GM23338 (cell line): ENCODE data around the gene UPF2. TPM values are rescaled to one million over a fixed set of nuclear protein-coding genes. Genes with fewer than 3 reads are reported as not detected.
A peak's percentile ranks its signal among the peaks of the same experiment; 100 is the strongest.

Source experiments
- ATAC-seq: fragments of 200-7000 bp; cut with Tn5 transposase; 3 replicates; pipeline ENCODE4 v1.9.1; 2020
- DNase-seq: peaks from one replicate; pipeline ENCODE4 v3.0.0-alpha.2; 2015; ENCODE audit warnings: low spot score
- H2AFZ ChIP-seq: fragments of 200-600 bp; sonication (generic); 2 replicates; pipeline ENCODE4 v1.8.0; 2016; ENCODE audit warnings: antibody characterized with exemption, mild to moderate bottlenecking, moderate library complexity
- H3F3A ChIP-seq: fragments of 200-600 bp; sonication (generic); replicated peaks from 2 replicates; pipeline ENCODE4 v1.8.0; 2017; ENCODE audit warnings: antibody characterized with exemption, mixed run types, low read depth
- H3K27ac ChIP-seq: fragments of 200-600 bp; sonication (generic); 2 replicates; pipeline ENCODE4 v1.6.1; 2016; ENCODE audit warnings: low read depth
- H3K27me3 ChIP-seq: fragments of 200-600 bp; sonication (generic); 2 replicates; pipeline ENCODE4 v1.8.0; 2016; ENCODE audit warnings: mild to moderate bottlenecking, mixed run types, moderate library complexity; ENCODE audit not compliant: insufficient read depth
- H3K36me3 ChIP-seq: fragments of 200-600 bp; sonication (generic); 2 replicates; pipeline ENCODE4 v1.8.0; 2016; ENCODE audit warnings: mild to moderate bottlenecking; ENCODE audit not compliant: insufficient read depth
- H3K4me1 ChIP-seq: fragments of 200-600 bp; sonication (generic); 2 replicates; pipeline ENCODE4 v1.8.0; 2016; ENCODE audit warnings: mild to moderate bottlenecking, moderate library complexity; ENCODE audit not compliant: insufficient read depth
- H3K4me2 ChIP-seq: fragments of 200-600 bp; sonication (generic); 2 replicates; pipeline ENCODE4 v1.7.1; 2017; ENCODE audit warnings: mixed run types
- H3K4me3 ChIP-seq: fragments of 200-600 bp; sonication (generic); 2 replicates; pipeline ENCODE4 v1.6.1; 2016; ENCODE audit warnings: mixed run types
- H3K79me2 ChIP-seq: fragments of 200-600 bp; sonication (generic); replicated peaks from 2 replicates; pipeline ENCODE4 v1.8.0; 2017; ENCODE audit warnings: mild to moderate bottlenecking; ENCODE audit not compliant: insufficient read depth
- H3K9me2 ChIP-seq: fragments of 200-600 bp; sonication (generic); 2 replicates; pipeline ENCODE4 v1.8.0; 2017; ENCODE audit not compliant: insufficient read depth
- H4K20me1 ChIP-seq: fragments of 200-600 bp; sonication (generic); replicated peaks from 2 replicates; pipeline ENCODE4 v1.8.0; 2017; ENCODE audit warnings: mild to moderate bottlenecking; ENCODE audit not compliant: insufficient read depth
- H3K27ac Mint-ChIP-seq: 2 replicates; pipeline ENCODE4 v1.8.0; 2020; ENCODE audit warnings: inconsistent platforms, mild to moderate bottlenecking, moderate library complexity, mixed read lengths
- H3K27me3 Mint-ChIP-seq: 3 replicates; pipeline ENCODE4 v1.8.0; 2022; ENCODE audit warnings: low read depth, mild to moderate bottlenecking, moderate library complexity, mixed read lengths, inconsistent platforms; ENCODE audit not compliant: insufficient read depth, poor library complexity
- H3K36me3 Mint-ChIP-seq: 3 replicates; pipeline ENCODE4 v1.8.0; 2021; ENCODE audit warnings: low read depth, mild to moderate bottlenecking, inconsistent platforms, moderate library complexity, mixed read lengths
- H3K4me1 Mint-ChIP-seq: 3 replicates; pipeline ENCODE4 v1.8.0; 2020; ENCODE audit warnings: mild to moderate bottlenecking, inconsistent platforms, mixed read lengths
- H3K4me3 Mint-ChIP-seq: 3 replicates; pipeline ENCODE4 v1.8.0; 2021; ENCODE audit warnings: moderate library complexity, mild to moderate bottlenecking, inconsistent platforms, mixed read lengths
- H3K9me3 Mint-ChIP-seq: 3 replicates; pipeline ENCODE4 v1.8.0; 2020; ENCODE audit warnings: moderate library complexity, mild to moderate bottlenecking, inconsistent platforms, mixed read lengths
- CTCF ChIP-seq, 2 experiments: fragments of 200-600 bp in 1 of 2; sonication (generic) in 1 of 2; conservative IDR thresholded peaks; 2 replicates each; pipeline versions ENCODE4 v1.5.1 to v1.6.1; 2016 to 2017; ENCODE audit warnings: antibody characterized with exemption in 2 of 2, low read depth in 2 of 2, mild to moderate bottlenecking in 2 of 2, moderate library complexity in 1 of 2
- ETS1 ChIP-seq: IDR thresholded peaks from 2 replicates; pipeline ENCODE4 v1.6.1; 2016; ENCODE audit warnings: antibody characterized with exemption
- EZH2 ChIP-seq: fragments of 200-600 bp; sonication (generic); IDR thresholded peaks from one replicate; pipeline ENCODE4 v1.8.0; 2017; ENCODE audit warnings: antibody characterized with exemption, mild to moderate bottlenecking, low read depth; ENCODE audit not compliant: unreplicated experiment
- EZH2phosphoT487 ChIP-seq: fragments of 200-600 bp; sonication (generic); IDR thresholded peaks from one replicate; pipeline ENCODE4 v1.8.1; 2018; ENCODE audit warnings: antibody characterized with exemption; ENCODE audit not compliant: unreplicated experiment
- JUNB ChIP-seq: IDR thresholded peaks from one replicate; pipeline ENCODE4 v1.6.1; 2016; ENCODE audit warnings: antibody characterized with exemption; ENCODE audit not compliant: unreplicated experiment
- NANOG ChIP-seq: IDR thresholded peaks from 2 replicates; pipeline ENCODE4 v1.6.1; 2016; ENCODE audit warnings: antibody characterized with exemption, borderline replicate concordance
- POLR2AphosphoS5 ChIP-seq: IDR thresholded peaks from 2 replicates; pipeline ENCODE4 v1.6.1; 2016; ENCODE audit warnings: antibody characterized with exemption, low read depth
- STAT1 ChIP-seq: IDR thresholded peaks from one replicate; pipeline ENCODE4 v1.6.1; 2016; ENCODE audit warnings: antibody characterized with exemption; ENCODE audit not compliant: unreplicated experiment
- ZNF114 ChIP-seq: fragments of 250-450 bp; sonication (Bioruptor Pico); IDR thresholded peaks from 2 replicates; pipeline ENCODE4 v1.5.0; 2020; ENCODE audit warnings: mild to moderate bottlenecking, moderate library complexity
- ZNF331 ChIP-seq: fragments of 250-450 bp; sonication (Bioruptor Pico); IDR thresholded peaks from 2 replicates; pipeline ENCODE4 v1.5.0; 2020; ENCODE audit warnings: low read depth, mild to moderate bottlenecking, moderate library complexity
- polyA plus RNA-seq: library from polyadenylated mRNA; unstranded; fragments of >200 nt; fragmentation: Nextera tagmentation; extraction: Ambion mirVana; gene quantifications from 2 replicates; pipeline ENCODE4 v1.2.1, GENCODE V29; 2016
- total RNA-seq: library from RNA; depleted of rRNA; stranded (reverse); fragments of >200 nt; shearing (Covaris generic); gene quantifications from 2 replicates; pipeline ENCODE4 v1.2.3, GENCODE V29; 2014

Gene UPF2
- total and polyA plus RNA-seq, 2 experiments from 2014 or later: 29.0 to 78.5 TPM

- H3K27me3 Mint-ChIP-seq: peaks cover 6% of the 10 kb centered on the region
- H2AFZ ChIP-seq: peak overlapping the region; percentile 97
- no peaks in the 10 kb centered on the region for H3K9me2 ChIP-seq
- H3K36me3 Mint-ChIP-seq: peaks cover 2% of the 10 kb centered on the region; the same call in 1 of the 3 replicates
- H3K27ac ChIP-seq: no peak overlapping the region
- no peaks in the 10 kb centered on the region for H3K36me3 ChIP-seq
- H3K9me3 Mint-ChIP-seq: no peaks in the 10 kb centered on the region
- peak; percentile 88 for ATAC-seq
- H3K27ac Mint-ChIP-seq: 0 out of 2 replicates have a peak overlapping the region, but pooled peaks have one; percentile 18
- no peak overlapping the region for H3K4me3 Mint-ChIP-seq
- no peaks in the 10 kb centered on the region for H3K79me2 ChIP-seq
- no peak overlapping the region for H3K4me2 ChIP-seq
- peak; percentile 79 for DNase-seq
- H3K27me3 ChIP-seq: no peaks in the 10 kb centered on the region
- no peaks in the 10 kb centered on the region for H4K20me1 ChIP-seq
- H3F3A ChIP-seq: no peaks in the 10 kb centered on the region
- no peaks in the 10 kb centered on the region for H3K4me1 ChIP-seq
- H3K4me1 Mint-ChIP-seq: peaks cover 6% of the 10 kb centered on the region
- no peak overlapping the region for H3K4me3 ChIP-seq
- peak; percentile 46 to 72 for TF ChIP-seq CTCF (conservative IDR thresholded peaks at IDR 0.05; ENCODE audit: low read depth in 2 of 2)
- TF ChIP-seq EZH2phosphoT487: no peak
Measured at GRCh38 chr10:11881477-11882417, 160.9 kb downstream of the UPF2 start.

- Mint-ChIP-seq H3K4me3 (no peak overlapping the region), H3K4me1 (peaks cover 11% of the 10 kb centered on the region), H3K36me3 (peaks cover 2% of the 10 kb centered on the region; the same call in 1 of the 3 replicates), H3K9me3 (no peaks in the 10 kb centered on the region), H3K27ac (no peak overlapping the region), H3K27me3 (peaks cover 6% of the 10 kb centered on the region)
- no peaks in the 10 kb centered on the region for H4K20me1 ChIP-seq
- H3K9me2 ChIP-seq: no peaks in the 10 kb centered on the region
- H3K4me1 ChIP-seq: peaks cover 1% of the 10 kb centered on the region
- H3K4me3 ChIP-seq: no peak overlapping the region
- ATAC-seq: no peak
- no peak overlapping the region for H3K4me2 ChIP-seq
- peak overlapping the region; percentile 97 for H2AFZ ChIP-seq
- H3K79me2 ChIP-seq: no peaks in the 10 kb centered on the region
- no peaks in the 10 kb centered on the region for H3K36me3 ChIP-seq
- H3F3A ChIP-seq: no peaks in the 10 kb centered on the region
- DNase-seq: no peak
- no peaks in the 10 kb centered on the region for H3K27me3 ChIP-seq
- H3K27ac ChIP-seq: no peak overlapping the region
- TF ChIP-seq CTCF (conservative IDR thresholded peaks at IDR 0.05; ENCODE audit: low read depth in 2 of 2) (no peak), ETS1 (no peak), EZH2 (no peak), ZNF331 (CRISPR knock-in tag) (no peak), ZNF114 (CRISPR knock-in tag) (no peak), JUNB (no peak), EZH2phosphoT487 (no peak), STAT1 (no peak), POLR2AphosphoS5 (no peak), NANOG (no peak)
Measured at GRCh38 chr10:11881030-11881476, 161.6 kb downstream of the UPF2 start.
